Astrocyte (in vitro differentiated cells and primary cell): ENCODE measurements around the gene NTM. TPM values are rescaled to one million over a fixed set of nuclear protein-coding genes. Genes with fewer than 3 reads are reported as not detected.

Experiments used
- DNase-seq: peaks from one replicate; pipeline ENCODE4 v3.0.0-alpha.2; 2010; ENCODE audit warnings: low read depth
- FAIRE-seq: peaks from 2 replicates; lab custom pipeline; 2011; peaks lifted over from hg19 to GRCh38; lab: Jason Lieb, UNC
- H2AFZ ChIP-seq: 2 replicates; pipeline ENCODE4 v1.6.0; 2012; ENCODE audit warnings: low read depth, low read length, inconsistent platforms
- H3K27ac ChIP-seq: 2 replicates; pipeline ENCODE4 v1.5.1; 2011; ENCODE audit warnings: low read depth, low read length, inconsistent platforms
- H3K27me3 ChIP-seq: 2 replicates; pipeline ENCODE4 v1.6.0; 2011; ENCODE audit warnings: low read length, inconsistent platforms; ENCODE audit not compliant: insufficient read depth
- H3K36me3 ChIP-seq: 2 replicates; pipeline ENCODE4 v1.5.1; 2011; ENCODE audit warnings: low read length, inconsistent platforms; ENCODE audit not compliant: insufficient read depth
- H3K4me1 ChIP-seq: 2 replicates; pipeline ENCODE4 v1.5.1; 2011; ENCODE audit warnings: low read length, inconsistent platforms; ENCODE audit not compliant: insufficient read depth
- H3K4me2 ChIP-seq: 2 replicates; pipeline ENCODE4 v1.6.0; 2012; ENCODE audit warnings: low read length, inconsistent platforms
- H3K4me3 ChIP-seq: 2 replicates; pipeline ENCODE4 v1.5.1; 2011; ENCODE audit warnings: low read depth, mild to moderate bottlenecking, low read length, inconsistent platforms; ENCODE audit not compliant: insufficient read depth
- H3K79me2 ChIP-seq: 2 replicates; pipeline ENCODE4 v1.6.0; 2012; ENCODE audit warnings: mild to moderate bottlenecking, low read length, inconsistent platforms; ENCODE audit not compliant: insufficient read depth
- H3K9ac ChIP-seq: 2 replicates; pipeline ENCODE4 v1.6.0; 2012; ENCODE audit warnings: mild to moderate bottlenecking, low read length, inconsistent platforms
- H3K9me3 ChIP-seq: 2 replicates; pipeline ENCODE4 v1.5.1; 2012; ENCODE audit warnings: low read depth, mild to moderate bottlenecking, low read length, inconsistent platforms; ENCODE audit not compliant: insufficient read depth
- H4K20me1 ChIP-seq: 2 replicates; pipeline ENCODE4 v1.6.0; 2012; ENCODE audit warnings: low read length, inconsistent platforms; ENCODE audit not compliant: insufficient read depth
- H3K27ac Mint-ChIP-seq: one replicate; pipeline ENCODE4 v1.8.0; 2021; ENCODE audit warnings: mild to moderate bottlenecking, mixed read lengths; ENCODE audit not compliant: unreplicated experiment
- H3K27me3 Mint-ChIP-seq: one replicate; pipeline ENCODE4 v1.8.0; 2021; ENCODE audit warnings: low read depth, mixed read lengths; ENCODE audit not compliant: unreplicated experiment
- H3K36me3 Mint-ChIP-seq: one replicate; pipeline ENCODE4 v1.8.0; 2021; ENCODE audit warnings: low read depth, mixed read lengths; ENCODE audit not compliant: unreplicated experiment
- H3K4me1 Mint-ChIP-seq: one replicate; pipeline ENCODE4 v1.8.0; 2021; ENCODE audit warnings: low read depth, mixed read lengths; ENCODE audit not compliant: unreplicated experiment
- H3K4me3 Mint-ChIP-seq: one replicate; pipeline ENCODE4 v1.8.0; 2021; ENCODE audit warnings: mild to moderate bottlenecking, moderate library complexity, mixed read lengths; ENCODE audit not compliant: unreplicated experiment
- H3K9me3 Mint-ChIP-seq: one replicate; pipeline ENCODE4 v1.8.0; 2021; ENCODE audit warnings: mild to moderate bottlenecking, mixed read lengths; ENCODE audit not compliant: unreplicated experiment
- EZH2 ChIP-seq: IDR thresholded peaks from 2 replicates; pipeline ENCODE4 v1.6.1; 2012; ENCODE audit warnings: mild to moderate bottlenecking, low read length, inconsistent platforms; ENCODE audit not compliant: insufficient read depth
- total RNA-seq: library from RNA; stranded (reverse); gene quantifications from 2 replicates; pipeline ENCODE4 v1.2.1, GENCODE V29; 2021
- TF ChIP-seq, protein P1 (sequence below): IDR thresholded peaks from 2 replicates; pipeline ENCODE4 v1.5.1; 2011; ENCODE audit warnings: low read depth, mild to moderate bottlenecking, inconsistent platforms, low read length, moderate library complexity; ENCODE audit not compliant: insufficient read depth

The NTM gene
- total RNA-seq, 1 donor from 2014 or later: 98.2 TPM

DNA sequence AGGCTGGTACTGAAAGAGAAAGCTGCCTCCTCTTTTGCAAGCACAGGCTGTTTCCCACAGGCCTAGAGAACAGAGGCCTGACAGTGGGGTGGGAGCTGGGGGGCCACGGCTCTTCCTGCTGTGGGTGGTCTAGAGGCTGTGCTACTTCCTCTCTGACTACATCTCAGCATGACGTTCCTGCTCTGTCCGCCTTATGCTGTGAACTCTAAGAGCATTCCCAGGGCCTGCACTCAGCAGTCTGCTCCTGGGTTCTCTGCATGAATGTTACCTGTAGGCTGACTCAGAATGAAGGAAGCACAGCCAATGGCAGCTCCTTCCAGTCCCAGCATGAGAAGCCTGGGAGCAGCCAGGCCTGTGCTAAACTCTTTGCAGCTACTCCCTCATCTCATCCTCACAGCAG lies 534.3 kb downstream of the NTM start:
- Mint-ChIP-seq H3K27ac (peak overlapping the region; percentile 4), H3K4me3 (no peak overlapping the region), H3K4me1 (peaks cover 39% of the 10 kb centered on the region), H3K36me3 (peaks cover 7% of the 10 kb centered on the region), H3K27me3 (no peaks in the 10 kb centered on the region), H3K9me3 (no peaks in the 10 kb centered on the region)
- no peak overlapping the region for H3K4me3 ChIP-seq
- peaks cover 32% of the 10 kb centered on the region for H3K4me1 ChIP-seq
- peak overlapping the region; percentile 53 for H3K9ac ChIP-seq
- no peak overlapping the region for H3K4me2 ChIP-seq
- peaks cover 6% of the 10 kb centered on the region for H3K36me3 ChIP-seq
- FAIRE-seq (no peak), DNase-seq (no peak)
- H3K9me3 ChIP-seq: no peaks in the 10 kb centered on the region
- peaks cover 37% of the 10 kb centered on the region for H3K79me2 ChIP-seq
- no peaks in the 10 kb centered on the region for H4K20me1 ChIP-seq
- peak overlapping the region; percentile 62 for H3K27ac ChIP-seq
- TF ChIP-seq, protein P1, sequence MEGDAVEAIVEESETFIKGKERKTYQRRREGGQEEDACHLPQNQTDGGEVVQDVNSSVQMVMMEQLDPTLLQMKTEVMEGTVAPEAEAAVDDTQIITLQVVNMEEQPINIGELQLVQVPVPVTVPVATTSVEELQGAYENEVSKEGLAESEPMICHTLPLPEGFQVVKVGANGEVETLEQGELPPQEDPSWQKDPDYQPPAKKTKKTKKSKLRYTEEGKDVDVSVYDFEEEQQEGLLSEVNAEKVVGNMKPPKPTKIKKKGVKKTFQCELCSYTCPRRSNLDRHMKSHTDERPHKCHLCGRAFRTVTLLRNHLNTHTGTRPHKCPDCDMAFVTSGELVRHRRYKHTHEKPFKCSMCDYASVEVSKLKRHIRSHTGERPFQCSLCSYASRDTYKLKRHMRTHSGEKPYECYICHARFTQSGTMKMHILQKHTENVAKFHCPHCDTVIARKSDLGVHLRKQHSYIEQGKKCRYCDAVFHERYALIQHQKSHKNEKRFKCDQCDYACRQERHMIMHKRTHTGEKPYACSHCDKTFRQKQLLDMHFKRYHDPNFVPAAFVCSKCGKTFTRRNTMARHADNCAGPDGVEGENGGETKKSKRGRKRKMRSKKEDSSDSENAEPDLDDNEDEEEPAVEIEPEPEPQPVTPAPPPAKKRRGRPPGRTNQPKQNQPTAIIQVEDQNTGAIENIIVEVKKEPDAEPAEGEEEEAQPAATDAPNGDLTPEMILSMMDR: no peak
- TF ChIP-seq EZH2: no peak
- no peak overlapping the region for H2AFZ ChIP-seq
- H3K27me3 ChIP-seq: no peaks in the 10 kb centered on the region

DNA sequence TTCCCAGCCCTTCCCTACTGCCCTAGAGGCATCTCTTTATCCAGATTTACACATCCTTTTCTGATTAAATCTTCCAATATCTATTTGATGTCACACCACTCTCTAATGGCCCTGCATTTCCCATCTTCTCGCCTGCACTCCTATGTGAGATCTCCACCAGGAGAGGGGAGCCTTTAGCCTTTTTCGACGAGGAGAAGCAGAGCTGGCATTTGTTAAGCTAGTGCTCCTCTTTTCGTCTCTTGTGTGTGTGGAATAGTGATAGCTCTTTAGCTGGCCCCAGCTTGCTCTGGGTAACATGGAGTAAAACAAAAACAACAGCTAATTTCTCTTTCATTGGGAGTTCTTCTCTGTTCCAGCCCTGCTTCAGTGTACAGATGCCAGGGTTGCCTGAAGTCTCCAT lies 536.5 kb downstream of the NTM start:
- H3K27me3 Mint-ChIP-seq: no peaks in the 10 kb centered on the region
- H3K4me3 ChIP-seq: no peak overlapping the region
- DNase-seq: no peak
- H2AFZ ChIP-seq: no peak overlapping the region
- no peak overlapping the region for H3K4me3 Mint-ChIP-seq
- peak overlapping the region; percentile 11 for H3K9ac ChIP-seq
- peaks cover 34% of the 10 kb centered on the region for H3K4me1 ChIP-seq
- H3K79me2 ChIP-seq: peaks cover 58% of the 10 kb centered on the region
- H3K27ac ChIP-seq: peak overlapping the region; percentile 26
- no peak for FAIRE-seq
- H3K4me1 Mint-ChIP-seq: peaks cover 38% of the 10 kb centered on the region
- H3K9me3 ChIP-seq: no peaks in the 10 kb centered on the region
- TF ChIP-seq, protein P1: no peak
- no peak for TF ChIP-seq EZH2
- peak overlapping the region; percentile 2 for H3K4me2 ChIP-seq
- H3K27me3 ChIP-seq: no peaks in the 10 kb centered on the region
- no peaks in the 10 kb centered on the region for H3K9me3 Mint-ChIP-seq
- peaks cover 7% of the 10 kb centered on the region for H3K36me3 Mint-ChIP-seq
- H3K36me3 ChIP-seq: peaks cover 6% of the 10 kb centered on the region
- no peaks in the 10 kb centered on the region for H4K20me1 ChIP-seq
- peak overlapping the region; percentile 48 for H3K27ac Mint-ChIP-seq

DNA sequence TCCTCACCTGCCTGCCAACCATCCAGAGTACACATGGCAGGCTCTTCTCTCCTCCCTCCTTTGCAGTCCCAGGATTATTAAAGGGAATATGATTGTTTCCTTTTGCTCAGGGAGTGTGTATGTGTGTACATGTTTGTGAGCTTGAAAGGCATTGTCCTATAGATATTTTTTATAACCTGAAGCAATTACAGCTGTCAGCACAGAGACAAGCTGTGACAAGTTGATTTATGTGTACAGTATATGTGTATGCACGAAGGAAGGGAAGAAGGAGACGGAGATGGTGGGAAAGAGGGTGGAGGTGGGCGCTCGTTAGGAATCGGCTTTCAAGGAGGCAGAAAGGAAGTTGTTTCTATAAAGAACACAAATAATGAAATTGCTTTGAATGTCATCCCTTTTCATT lies 537.0 kb downstream of the NTM start:
- Mint-ChIP-seq H3K9me3 (no peaks in the 10 kb centered on the region), H3K4me3 (no peak overlapping the region), H3K36me3 (peaks cover 7% of the 10 kb centered on the region), H3K4me1 (peaks cover 41% of the 10 kb centered on the region), H3K27ac (no peak overlapping the region), H3K27me3 (no peaks in the 10 kb centered on the region)
- Histone ChIP-seq H3K9me3 (no peaks in the 10 kb centered on the region), H4K20me1 (no peaks in the 10 kb centered on the region), H3K4me2 (peak overlapping the region; percentile 2), H3K27ac (peak overlapping the region; percentile 26), H3K4me3 (no peak overlapping the region), H3K27me3 (no peaks in the 10 kb centered on the region), H3K9ac (no peak overlapping the region), H3K4me1 (peaks cover 36% of the 10 kb centered on the region), H3K79me2 (peaks cover 62% of the 10 kb centered on the region), H3K36me3 (peaks cover 6% of the 10 kb centered on the region), H2AFZ (no peak overlapping the region)
- no peak for FAIRE-seq
- DNase-seq: no peak
- TF ChIP-seq, protein P1: no peak
- TF ChIP-seq EZH2: no peak
